Neural cell (in vitro differentiated cells): Measurements from ENCODE around the gene PFDN2. TPM values are rescaled to one million over a fixed set of nuclear protein-coding genes. Genes with fewer than 3 reads are reported as not detected.

Experiments used
- H2AFZ ChIP-seq: fragments of 200-600, 300-800 bp; sonication (generic), shearing (Covaris generic); 2 replicates; pipeline ENCODE4 v1.6.0; 2014; ENCODE audit warnings: low read depth, mild to moderate bottlenecking, antibody characterized with exemption, low read length, moderate library complexity
- H3F3A ChIP-seq: fragments of 200-600 bp; shearing (Covaris generic); 2 replicates; pipeline ENCODE4 v1.6.1; 2016; ENCODE audit warnings: mild to moderate bottlenecking, moderate library complexity, mixed read lengths, antibody characterized with exemption, low read length; ENCODE audit not compliant: insufficient read depth, poor library complexity, severe bottlenecking
- H3K27ac ChIP-seq: fragments of 200-600, 300-800 bp; sonication (generic), shearing (Covaris generic); 2 replicates; pipeline ENCODE4 v1.5.1; 2014; ENCODE audit warnings: mild to moderate bottlenecking, low read length, moderate library complexity
- H3K27me3 ChIP-seq: fragments of 300-800, 200-600 bp; sonication (generic), shearing (Covaris generic); 2 replicates; pipeline ENCODE4 v1.6.0; 2014; ENCODE audit warnings: mild to moderate bottlenecking, low read depth, low read length, moderate library complexity; ENCODE audit not compliant: insufficient read depth
- H3K36me3 ChIP-seq: fragments of 300-800, 200-600 bp; sonication (generic), shearing (Covaris generic); 2 replicates; pipeline ENCODE4 v1.5.1; 2014; ENCODE audit warnings: mild to moderate bottlenecking, antibody characterized with exemption, low read length, moderate library complexity; ENCODE audit not compliant: insufficient read depth
- H3K4me2 ChIP-seq: fragments of 300-800, 200-600 bp; sonication (generic), shearing (Covaris generic); 2 replicates; pipeline ENCODE4 v1.6.0; 2014; ENCODE audit warnings: mild to moderate bottlenecking, low read length
- H3K4me3 ChIP-seq: fragments of 300-800, 200-600 bp; sonication (generic), shearing (Covaris generic); 2 replicates; pipeline ENCODE4 v1.5.1; 2014; ENCODE audit warnings: mild to moderate bottlenecking, low read length, moderate library complexity
- H3K79me2 ChIP-seq: fragments of 200-600 bp; shearing (Covaris generic); replicated peaks from 2 replicates; pipeline ENCODE4 v1.6.0; 2014; ENCODE audit warnings: mild to moderate bottlenecking, low read length, moderate library complexity; ENCODE audit not compliant: insufficient read depth
- H3K9ac ChIP-seq: fragments of 300-800, 200-600 bp; sonication (generic), shearing (Covaris generic); 2 replicates; pipeline ENCODE4 v1.6.1; 2016; ENCODE audit warnings: mild to moderate bottlenecking, low read length, mixed read lengths
- H3K9me2 ChIP-seq: fragments of 200-600 bp; shearing (Covaris generic); 2 replicates; pipeline ENCODE4 v1.6.1; 2016; ENCODE audit warnings: mild to moderate bottlenecking, low read length, mixed read lengths; ENCODE audit not compliant: insufficient read depth
- H3K9me3 ChIP-seq: fragments of 200-600, 300-800 bp; sonication (generic), shearing (Covaris generic); 2 replicates; pipeline ENCODE4 v1.6.1; 2016; ENCODE audit warnings: mild to moderate bottlenecking, mixed run types, low read length, moderate library complexity, mixed read lengths
- H4K20me1 ChIP-seq: fragments of 200-600 bp; shearing (Covaris generic); 2 replicates; pipeline ENCODE4 v1.6.1; 2016; ENCODE audit warnings: mild to moderate bottlenecking, mixed run types; ENCODE audit not compliant: insufficient read depth
- EP300 ChIP-seq: fragments of 450-650 bp; conservative IDR thresholded peaks from 2 replicates; pipeline ENCODE4 v1.6.1; 2014; ENCODE audit warnings: antibody characterized with exemption, mild to moderate bottlenecking, moderate library complexity; ENCODE audit not compliant: poor library complexity, severe bottlenecking
- EZH2 ChIP-seq: fragments of 200-600, 300-800 bp; shearing (Covaris generic), sonication (generic); IDR thresholded peaks from 2 replicates; pipeline ENCODE4 v1.6.1; 2014; ENCODE audit warnings: antibody characterized with exemption, low read length, borderline replicate concordance, mild to moderate bottlenecking; ENCODE audit not compliant: insufficient read depth, poor library complexity, severe bottlenecking
- MXI1 ChIP-seq: fragments of 450-650 bp; conservative IDR thresholded peaks from 2 replicates; pipeline ENCODE4 v1.6.1; 2014; ENCODE audit warnings: antibody characterized with exemption, mild to moderate bottlenecking; ENCODE audit not compliant: poor library complexity, severe bottlenecking
- POLR2AphosphoS5 ChIP-seq: IDR thresholded peaks from 2 replicates; pipeline ENCODE4 v1.6.1; 2012
- RAD21 ChIP-seq: fragments of 450-650 bp; conservative IDR thresholded peaks from 2 replicates; pipeline ENCODE4 v1.6.1; 2014; ENCODE audit warnings: antibody characterized with exemption, mild to moderate bottlenecking, moderate library complexity
- SMC3 ChIP-seq: fragments of 450-650 bp; conservative IDR thresholded peaks from 2 replicates; pipeline ENCODE4 v1.6.1; 2014; ENCODE audit warnings: antibody characterized with exemption, mild to moderate bottlenecking, moderate library complexity; ENCODE audit not compliant: poor library complexity
- TAF1 ChIP-seq: IDR thresholded peaks from 2 replicates; pipeline ENCODE4 v1.6.1; 2012; ENCODE audit warnings: low read depth
- polyA plus RNA-seq: library from polyadenylated mRNA; depleted of rRNA; stranded (reverse); fragments of >200 nt; gene quantifications from 2 replicates; pipeline ENCODE4 v1.2.3, GENCODE V29; 2014
- TF ChIP-seq, protein P1 (sequence below): fragments of 450-650 bp; IDR thresholded peaks from 2 replicates; pipeline ENCODE4 v1.5.1; 2014; ENCODE audit warnings: antibody characterized with exemption, mild to moderate bottlenecking, moderate library complexity; ENCODE audit not compliant: poor library complexity, severe bottlenecking
- TF ChIP-seq, protein P2 (sequence below): IDR thresholded peaks from 2 replicates; pipeline ENCODE4 v1.6.1; 2012; ENCODE audit warnings: borderline replicate concordance

PFDN2 gene
- polyA plus RNA-seq, 1 donor from 2014 or later = 193 TPM

DNA sequence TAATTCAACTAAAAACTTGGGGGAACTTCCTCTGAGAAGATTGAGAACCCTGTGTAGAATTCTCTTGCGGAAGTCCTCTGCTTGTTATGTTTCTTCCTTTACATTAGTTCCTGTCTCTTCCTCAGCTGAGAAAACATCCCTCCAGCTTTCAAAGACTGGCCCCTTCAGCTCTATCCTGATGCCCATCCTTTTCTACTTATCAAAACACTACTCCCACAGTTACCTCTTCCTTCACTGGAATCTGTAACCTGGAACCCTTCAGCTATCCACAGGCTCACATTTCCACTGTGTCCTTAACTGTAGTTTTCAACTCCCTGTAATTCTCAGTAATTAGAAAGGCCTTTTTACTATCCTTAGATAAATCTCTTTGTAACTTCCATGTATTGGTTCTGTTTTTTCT, 20.6 kb upstream of the PFDN2 start:
- H3K79me2 ChIP-seq = no peaks in the 10 kb centered on the region
- H3K4me2 ChIP-seq = no peak overlapping the region
- H3K36me3 ChIP-seq = no peaks in the 10 kb centered on the region
- H3K9me2 ChIP-seq = no peaks in the 10 kb centered on the region
- H2AFZ ChIP-seq = no peak overlapping the region
- H4K20me1 ChIP-seq = no peaks in the 10 kb centered on the region
- H3K27me3 ChIP-seq = no peaks in the 10 kb centered on the region
- no peak overlapping the region for H3K4me3 ChIP-seq
- H3F3A ChIP-seq = no peaks in the 10 kb centered on the region
- H3K9me3 ChIP-seq = no peaks in the 10 kb centered on the region
- H3K27ac ChIP-seq = no peak overlapping the region
- TF ChIP-seq TAF1 (no peak), RAD21 (no peak), EZH2 (no peak), POLR2AphosphoS5 (no peak), MXI1 (no peak), EP300 (no peak), SMC3 (no peak)
- TF ChIP-seq, protein P1, sequence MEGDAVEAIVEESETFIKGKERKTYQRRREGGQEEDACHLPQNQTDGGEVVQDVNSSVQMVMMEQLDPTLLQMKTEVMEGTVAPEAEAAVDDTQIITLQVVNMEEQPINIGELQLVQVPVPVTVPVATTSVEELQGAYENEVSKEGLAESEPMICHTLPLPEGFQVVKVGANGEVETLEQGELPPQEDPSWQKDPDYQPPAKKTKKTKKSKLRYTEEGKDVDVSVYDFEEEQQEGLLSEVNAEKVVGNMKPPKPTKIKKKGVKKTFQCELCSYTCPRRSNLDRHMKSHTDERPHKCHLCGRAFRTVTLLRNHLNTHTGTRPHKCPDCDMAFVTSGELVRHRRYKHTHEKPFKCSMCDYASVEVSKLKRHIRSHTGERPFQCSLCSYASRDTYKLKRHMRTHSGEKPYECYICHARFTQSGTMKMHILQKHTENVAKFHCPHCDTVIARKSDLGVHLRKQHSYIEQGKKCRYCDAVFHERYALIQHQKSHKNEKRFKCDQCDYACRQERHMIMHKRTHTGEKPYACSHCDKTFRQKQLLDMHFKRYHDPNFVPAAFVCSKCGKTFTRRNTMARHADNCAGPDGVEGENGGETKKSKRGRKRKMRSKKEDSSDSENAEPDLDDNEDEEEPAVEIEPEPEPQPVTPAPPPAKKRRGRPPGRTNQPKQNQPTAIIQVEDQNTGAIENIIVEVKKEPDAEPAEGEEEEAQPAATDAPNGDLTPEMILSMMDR = no peak
- TF ChIP-seq, protein P2, sequence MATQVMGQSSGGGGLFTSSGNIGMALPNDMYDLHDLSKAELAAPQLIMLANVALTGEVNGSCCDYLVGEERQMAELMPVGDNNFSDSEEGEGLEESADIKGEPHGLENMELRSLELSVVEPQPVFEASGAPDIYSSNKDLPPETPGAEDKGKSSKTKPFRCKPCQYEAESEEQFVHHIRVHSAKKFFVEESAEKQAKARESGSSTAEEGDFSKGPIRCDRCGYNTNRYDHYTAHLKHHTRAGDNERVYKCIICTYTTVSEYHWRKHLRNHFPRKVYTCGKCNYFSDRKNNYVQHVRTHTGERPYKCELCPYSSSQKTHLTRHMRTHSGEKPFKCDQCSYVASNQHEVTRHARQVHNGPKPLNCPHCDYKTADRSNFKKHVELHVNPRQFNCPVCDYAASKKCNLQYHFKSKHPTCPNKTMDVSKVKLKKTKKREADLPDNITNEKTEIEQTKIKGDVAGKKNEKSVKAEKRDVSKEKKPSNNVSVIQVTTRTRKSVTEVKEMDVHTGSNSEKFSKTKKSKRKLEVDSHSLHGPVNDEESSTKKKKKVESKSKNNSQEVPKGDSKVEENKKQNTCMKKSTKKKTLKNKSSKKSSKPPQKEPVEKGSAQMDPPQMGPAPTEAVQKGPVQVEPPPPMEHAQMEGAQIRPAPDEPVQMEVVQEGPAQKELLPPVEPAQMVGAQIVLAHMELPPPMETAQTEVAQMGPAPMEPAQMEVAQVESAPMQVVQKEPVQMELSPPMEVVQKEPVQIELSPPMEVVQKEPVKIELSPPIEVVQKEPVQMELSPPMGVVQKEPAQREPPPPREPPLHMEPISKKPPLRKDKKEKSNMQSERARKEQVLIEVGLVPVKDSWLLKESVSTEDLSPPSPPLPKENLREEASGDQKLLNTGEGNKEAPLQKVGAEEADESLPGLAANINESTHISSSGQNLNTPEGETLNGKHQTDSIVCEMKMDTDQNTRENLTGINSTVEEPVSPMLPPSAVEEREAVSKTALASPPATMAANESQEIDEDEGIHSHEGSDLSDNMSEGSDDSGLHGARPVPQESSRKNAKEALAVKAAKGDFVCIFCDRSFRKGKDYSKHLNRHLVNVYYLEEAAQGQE = no peak
- no peak overlapping the region for H3K9ac ChIP-seq

DNA sequence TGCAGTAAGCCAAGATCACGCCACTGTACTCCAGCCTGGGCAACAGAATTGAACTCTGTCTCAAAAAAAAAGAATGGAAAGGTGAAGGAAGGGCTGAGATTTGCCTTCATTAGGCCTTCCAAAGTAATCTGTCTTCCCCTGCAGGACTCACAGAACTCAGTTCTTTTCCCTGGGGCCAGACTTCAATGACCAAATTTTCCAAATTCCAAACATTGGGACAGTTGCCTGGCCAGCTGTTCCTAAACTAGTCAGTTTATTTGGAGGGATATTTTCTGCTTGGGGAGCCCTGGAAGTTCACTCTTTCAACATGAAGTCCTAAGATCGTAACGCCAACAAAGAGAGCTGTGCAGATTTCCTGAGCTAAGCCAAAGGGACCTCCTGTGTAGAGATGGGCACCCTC, 20.0 kb upstream of the PFDN2 start:
- Histone ChIP-seq H3K4me2 (no peak overlapping the region), H3K36me3 (no peaks in the 10 kb centered on the region), H3F3A (no peaks in the 10 kb centered on the region), H4K20me1 (no peaks in the 10 kb centered on the region), H3K79me2 (no peaks in the 10 kb centered on the region), H3K9ac (no peak overlapping the region), H3K27ac (no peak overlapping the region), H3K9me2 (no peaks in the 10 kb centered on the region), H3K27me3 (no peaks in the 10 kb centered on the region), H3K4me3 (no peak overlapping the region), H3K9me3 (no peaks in the 10 kb centered on the region), H2AFZ (no peak overlapping the region)
- TF ChIP-seq POLR2AphosphoS5 (no peak), MXI1 (no peak), TAF1 (no peak), RAD21 (no peak), EP300 (no peak), SMC3 (no peak), EZH2 (no peak)
- TF ChIP-seq, protein P2 = no peak
- TF ChIP-seq, protein P1 = no peak
